ENCODE data around the gene ADGRF5. TPM values are rescaled to one million over a fixed set of nuclear protein-coding genes. Genes with fewer than 3 reads are reported as not detected.

The ADGRF5 gene
- total RNA-seq, 1 donor, result under 0.01 TPM

- no peaks in the 10 kb centered on the region for H3K36me3 ChIP-seq (ENCODE audit: insufficient read depth, low read length)
- no peak overlapping the region for H3K4me3 ChIP-seq (ENCODE audit: insufficient read depth, low read length)
- no peaks in the 10 kb centered on the region for H4K20me1 ChIP-seq (ENCODE audit: insufficient read depth, low read length)
- no peak overlapping the region for H3K4me2 ChIP-seq (ENCODE audit: insufficient read depth, low read length)
- no peaks in the 10 kb centered on the region for H3K9me3 ChIP-seq (ENCODE audit: low read depth, low read length)
- no peak overlapping the region for H2AFZ ChIP-seq (ENCODE audit: low read length)
- no peaks in the 10 kb centered on the region for H3K27me3 ChIP-seq (ENCODE audit: insufficient read depth, low read length)
- no peak for TF ChIP-seq CTCF (IDR thresholded peaks at IDR 0.05; ENCODE audit: extremely low read depth, low read depth, low read length)
- no peak for DNase-seq (ENCODE audit: insufficient read length, low spot score, missing footprints)
- no peak overlapping the region for H3K27ac ChIP-seq (ENCODE audit: low read depth, low read length)
- H3K79me2 ChIP-seq (ENCODE audit: insufficient read depth, low read length), result no peaks in the 10 kb centered on the region
- no peaks in the 10 kb centered on the region for H3K4me1 ChIP-seq (ENCODE audit: insufficient read depth, low read length)
These were observed 39.1 kb downstream of the ADGRF5 start for GRCh38 chr6:46882645-46883044.

GRCh38 chr6:46879003-46879402 is 42.7 kb downstream of the ADGRF5 start:
- no peak for DNase-seq (ENCODE audit: insufficient read length, low spot score, missing footprints)

GRCh38 chr6:46876126-46876525 is 45.6 kb downstream of the ADGRF5 start:
- no peak overlapping the region for H3K27ac ChIP-seq (ENCODE audit: low read depth, low read length)
- no peaks in the 10 kb centered on the region for H3K79me2 ChIP-seq (ENCODE audit: insufficient read depth, low read length)
- H3K27me3 ChIP-seq (ENCODE audit: insufficient read depth, low read length), result no peaks in the 10 kb centered on the region
- no peak overlapping the region for H3K4me2 ChIP-seq (ENCODE audit: insufficient read depth, low read length)
- no peak for TF ChIP-seq CTCF (IDR thresholded peaks at IDR 0.05; ENCODE audit: extremely low read depth, low read depth, low read length)
- no peaks in the 10 kb centered on the region for H4K20me1 ChIP-seq (ENCODE audit: insufficient read depth, low read length)
- H3K9me3 ChIP-seq (ENCODE audit: low read depth, low read length), result no peaks in the 10 kb centered on the region
- no peak overlapping the region for H3K4me3 ChIP-seq (ENCODE audit: insufficient read depth, low read length)
- no peaks in the 10 kb centered on the region for H3K36me3 ChIP-seq (ENCODE audit: insufficient read depth, low read length)
- H2AFZ ChIP-seq (ENCODE audit: low read length), result no peak overlapping the region
- DNase-seq (ENCODE audit: insufficient read length, low spot score, missing footprints), result no peak
- H3K4me1 ChIP-seq (ENCODE audit: insufficient read depth, low read length), result no peaks in the 10 kb centered on the region

More at GRCh38 chr6:46879003-46879402, 42.7 kb downstream of the ADGRF5 start:
- no peak for TF ChIP-seq CTCF (IDR thresholded peaks at IDR 0.05; ENCODE audit: extremely low read depth, low read depth, low read length)
- Histone ChIP-seq H3K27me3 (ENCODE audit: insufficient read depth, low read length) (no peaks in the 10 kb centered on the region), H4K20me1 (ENCODE audit: insufficient read depth, low read length) (no peaks in the 10 kb centered on the region), H3K36me3 (ENCODE audit: insufficient read depth, low read length) (no peaks in the 10 kb centered on the region), H3K4me1 (ENCODE audit: insufficient read depth, low read length) (no peaks in the 10 kb centered on the region), H3K27ac (ENCODE audit: low read depth, low read length) (no peak overlapping the region), H3K79me2 (ENCODE audit: insufficient read depth, low read length) (no peaks in the 10 kb centered on the region), H3K9me3 (ENCODE audit: low read depth, low read length) (no peaks in the 10 kb centered on the region), H3K4me2 (ENCODE audit: insufficient read depth, low read length) (no peak overlapping the region), H3K4me3 (ENCODE audit: insufficient read depth, low read length) (no peak overlapping the region), H2AFZ (ENCODE audit: low read length) (no peak overlapping the region)

GRCh38 chr6:46867411-46867810 is 54.3 kb downstream of the ADGRF5 start:
- Histone ChIP-seq H2AFZ (ENCODE audit: low read length) (no peak overlapping the region), H4K20me1 (ENCODE audit: insufficient read depth, low read length) (no peaks in the 10 kb centered on the region), H3K27me3 (ENCODE audit: insufficient read depth, low read length) (peaks cover 2% of the 10 kb centered on the region), H3K9me3 (ENCODE audit: low read depth, low read length) (no peaks in the 10 kb centered on the region), H3K79me2 (ENCODE audit: insufficient read depth, low read length) (no peaks in the 10 kb centered on the region), H3K4me2 (ENCODE audit: insufficient read depth, low read length) (no peak overlapping the region), H3K36me3 (ENCODE audit: insufficient read depth, low read length) (no peaks in the 10 kb centered on the region), H3K27ac (ENCODE audit: low read depth, low read length) (no peak overlapping the region), H3K4me3 (ENCODE audit: insufficient read depth, low read length) (no peak overlapping the region), H3K4me1 (ENCODE audit: insufficient read depth, low read length) (no peaks in the 10 kb centered on the region)
- TF ChIP-seq CTCF (IDR thresholded peaks at IDR 0.05; ENCODE audit: extremely low read depth, low read depth, low read length), result no peak
- DNase-seq (ENCODE audit: insufficient read length, low spot score, missing footprints), result no peak

Measured in osteoblast (primary cell).